Activated T-helper 1 cell treated with anti-CD3 and anti-CD28 coated beads, Interleukin-12 subunit alpha, Interleukin-12 subunit beta, Interleukin-2, Interleukin-4 antibody, amounts not matched to agents 30 ng/mL and 10 ng/mL and 1 ng/mL, durations not matched to agents 14 hours and 24 hours and 36 hours (primary cell): ENCODE measurements around the gene FAM193A. TPM values are rescaled to one million over a fixed set of nuclear protein-coding genes. Genes with fewer than 3 reads are reported as not detected.

ENCODE experiments used
- DNase-seq: peaks from one replicate; pipeline ENCODE4 v3.0.0; 2021; ENCODE audit warnings: low spot score
- H3K27ac Mint-ChIP-seq: one replicate; pipeline ENCODE4 v1.8.0; 2021; ENCODE audit warnings: mild to moderate bottlenecking, mixed read lengths
- H3K27me3 Mint-ChIP-seq: one replicate; pipeline ENCODE4 v1.8.0; 2022; ENCODE audit warnings: mild to moderate bottlenecking, moderate library complexity, mixed read lengths; ENCODE audit not compliant: insufficient read depth
- H3K36me3 Mint-ChIP-seq: one replicate; pipeline ENCODE4 v1.8.0; 2021; ENCODE audit warnings: low read depth, mixed read lengths
- H3K4me1 Mint-ChIP-seq: one replicate; pipeline ENCODE4 v1.8.0; 2021; ENCODE audit warnings: low read depth, mixed read lengths
- H3K4me3 Mint-ChIP-seq: one replicate; pipeline ENCODE4 v1.8.0; 2021; ENCODE audit warnings: mild to moderate bottlenecking, moderate library complexity, mixed read lengths
- H3K9me3 Mint-ChIP-seq: one replicate; pipeline ENCODE4 v1.8.0; 2021; ENCODE audit warnings: mixed read lengths
- intact Hi-C: fragments of 100-400 bp; cut with micrococcal nuclease; formaldehyde crosslinking; loops from one replicate; pipeline ENCODE4 v1.15.1; 2024
- total RNA-seq: library from RNA; stranded (reverse); gene quantifications from 2 replicates; pipeline ENCODE4 v1.2.3, GENCODE V29; 2022

The FAM193A gene
- total RNA-seq, 1 donor from 2014 or later: 32.2 TPM

- Mint-ChIP-seq H3K4me1 (peaks cover 51% of the 10 kb centered on the region), H3K4me3 (no peak overlapping the region), H3K36me3 (peaks cover 68% of the 10 kb centered on the region), H3K27me3 (no peaks in the 10 kb centered on the region), H3K9me3 (no peaks in the 10 kb centered on the region), H3K27ac (peak overlapping the region; percentile 96)
- DNase-seq: no peak
- intact Hi-C loops: no loop called here
Observed at GRCh38 chr4:2743518-2744445, 207.3 kb downstream of the FAM193A start.

DNA sequence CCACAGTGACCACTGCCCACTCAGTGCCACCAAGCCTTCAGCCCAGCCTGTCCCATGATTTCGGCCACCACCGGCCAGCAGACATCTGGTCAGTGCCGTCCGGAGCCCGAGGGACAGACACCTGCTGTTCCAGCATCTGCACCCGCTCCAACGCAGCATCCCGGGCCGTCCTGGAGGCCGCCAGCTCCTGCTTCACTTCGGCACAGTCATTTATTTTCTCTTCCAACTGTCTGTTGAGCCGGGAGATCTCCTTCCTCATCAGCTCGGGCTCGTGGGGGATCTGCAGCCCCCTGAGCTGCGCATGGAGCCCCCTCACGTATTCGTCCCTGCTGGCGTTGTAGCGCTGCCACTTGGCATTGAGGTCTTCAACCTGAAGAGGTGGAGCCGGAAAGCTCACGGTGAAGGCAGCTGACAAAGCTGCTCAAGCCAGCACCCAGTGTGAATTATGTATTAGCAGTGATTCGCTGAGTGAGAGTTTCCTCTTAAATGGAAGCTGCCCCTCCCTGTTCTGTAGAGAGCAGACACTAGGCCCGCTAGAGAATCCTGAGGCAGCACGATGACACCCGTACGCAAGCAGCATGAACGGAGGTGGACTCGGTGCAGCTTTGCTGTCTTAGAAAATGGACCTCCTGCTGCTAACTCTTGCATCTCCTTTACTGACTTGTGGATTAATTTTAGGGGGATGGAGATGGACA lies 208.3 kb downstream of the FAM193A start:
- H3K9me3 Mint-ChIP-seq: no peaks in the 10 kb centered on the region
- H3K27me3 Mint-ChIP-seq: no peaks in the 10 kb centered on the region
- intact Hi-C loops: loop anchor here (5.0 kb wide), 2 partner anchors 98 to 702 kb away; partner anchors contain the start of gene ADD1
- peaks cover 64% of the 10 kb centered on the region for H3K36me3 Mint-ChIP-seq
- peak overlapping the region; percentile 96 for H3K27ac Mint-ChIP-seq
- H3K4me1 Mint-ChIP-seq: peaks cover 53% of the 10 kb centered on the region
- peak overlapping the region; percentile 79 for H3K4me3 Mint-ChIP-seq
- no peak for DNase-seq

GRCh38 chr4:2745516-2745915 lies 209.1 kb downstream of the FAM193A start:
- H3K4me3 Mint-ChIP-seq: peak overlapping the region; percentile 79
- no peaks in the 10 kb centered on the region for H3K27me3 Mint-ChIP-seq
- peaks cover 62% of the 10 kb centered on the region for H3K36me3 Mint-ChIP-seq
- H3K27ac Mint-ChIP-seq: peak overlapping the region; percentile 96
- intact Hi-C loops: loop anchor here (5.0 kb wide), 2 partner anchors 97 to 703 kb away; partner anchors contain the start of gene ADD1
- peaks cover 57% of the 10 kb centered on the region for H3K4me1 Mint-ChIP-seq
- H3K9me3 Mint-ChIP-seq: no peaks in the 10 kb centered on the region
- no peak for DNase-seq

GRCh38 chr4:2745981-2746806 lies 209.7 kb downstream of the FAM193A start:
- Mint-ChIP-seq H3K36me3 (peaks cover 60% of the 10 kb centered on the region), H3K4me3 (peak overlapping the region; percentile 79), H3K4me1 (peaks cover 60% of the 10 kb centered on the region), H3K27me3 (no peaks in the 10 kb centered on the region), H3K27ac (peak overlapping the region; percentile 96), H3K9me3 (no peaks in the 10 kb centered on the region)
- peak; percentile 92 for DNase-seq
- intact Hi-C loops: loop anchor here (1.0 to 5.0 kb wide), 17 partner anchors 10 to 873 kb away; partner anchors contain the start of genes ADD1, CFAP99, FAM193A and HAUS3

DNA sequence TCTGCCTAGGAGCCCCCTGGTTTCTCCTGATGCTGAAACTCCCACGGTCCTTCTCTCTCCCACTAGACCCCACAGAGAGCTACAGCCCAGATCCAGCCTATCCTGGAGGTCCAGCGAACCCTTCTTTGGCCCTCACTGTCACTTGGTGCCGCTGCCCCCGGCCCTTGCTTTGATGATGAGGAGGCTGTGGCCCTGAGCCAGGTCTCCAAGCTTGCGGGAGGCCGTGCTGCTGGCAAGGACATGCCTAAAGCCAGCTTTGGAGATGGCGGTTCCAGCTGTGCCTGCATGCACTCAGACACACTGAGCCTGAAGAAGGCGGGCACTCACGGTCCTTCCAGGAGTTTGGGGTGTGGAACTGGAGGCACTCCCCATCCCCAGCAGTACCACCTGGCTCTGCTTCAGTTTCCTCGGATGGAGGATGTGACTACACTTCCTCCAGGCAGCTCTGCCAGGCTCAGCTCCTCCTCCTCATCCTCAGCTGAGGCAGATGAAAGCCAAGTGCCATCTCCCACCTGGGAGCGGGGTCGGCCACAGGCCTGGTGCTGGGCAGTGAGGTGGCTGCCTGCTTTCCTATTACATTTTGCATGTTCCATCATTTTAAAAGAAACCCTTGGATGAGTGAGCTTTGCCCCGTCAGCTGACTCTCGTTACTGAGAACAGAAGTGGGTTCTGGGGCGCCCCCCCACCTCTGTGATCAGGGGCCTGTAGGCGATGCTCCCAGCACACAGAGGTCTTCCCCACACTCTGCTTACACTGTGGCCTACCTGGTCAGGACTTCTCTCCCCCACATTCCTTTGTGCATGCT lies 210.6 kb downstream of the FAM193A start:
- no peak for DNase-seq
- Mint-ChIP-seq H3K4me3 (peak overlapping the region; percentile 79), H3K27ac (peak overlapping the region; percentile 96), H3K27me3 (no peaks in the 10 kb centered on the region), H3K4me1 (peaks cover 68% of the 10 kb centered on the region), H3K36me3 (peaks cover 56% of the 10 kb centered on the region), H3K9me3 (no peaks in the 10 kb centered on the region)
- intact Hi-C loops: loop anchor here (1.0 to 5.0 kb wide), 17 partner anchors 9 to 874 kb away; partner anchors contain the start of genes ADD1, CFAP99, FAM193A and HAUS3

- intact Hi-C loops: no loop called here
- no peak for DNase-seq
- Mint-ChIP-seq H3K9me3 (no peaks in the 10 kb centered on the region), H3K27me3 (no peaks in the 10 kb centered on the region), H3K27ac (no peak overlapping the region), H3K36me3 (peaks cover 39% of the 10 kb centered on the region), H3K4me1 (peaks cover 61% of the 10 kb centered on the region), H3K4me3 (no peak overlapping the region)
Observed at GRCh38 chr4:2750719-2751605, 214.5 kb downstream of the FAM193A start.

GRCh38 chr4:2753436-2753835 lies 217.0 kb downstream of the FAM193A start:
- peak overlapping the region; percentile 71 for H3K4me3 Mint-ChIP-seq
- H3K27me3 Mint-ChIP-seq: no peaks in the 10 kb centered on the region
- intact Hi-C loops: no loop called here
- no peak for DNase-seq
- H3K27ac Mint-ChIP-seq: peak overlapping the region; percentile 46
- peaks cover 48% of the 10 kb centered on the region for H3K4me1 Mint-ChIP-seq
- no peaks in the 10 kb centered on the region for H3K9me3 Mint-ChIP-seq
- peaks cover 20% of the 10 kb centered on the region for H3K36me3 Mint-ChIP-seq

GRCh38 chr4:2754848-2755819 lies 218.7 kb downstream of the FAM193A start:
- Mint-ChIP-seq H3K27ac (peak overlapping the region; percentile 82), H3K4me3 (peak overlapping the region; percentile 86), H3K27me3 (no peaks in the 10 kb centered on the region), H3K9me3 (no peaks in the 10 kb centered on the region), H3K36me3 (peaks cover 16% of the 10 kb centered on the region), H3K4me1 (peaks cover 41% of the 10 kb centered on the region)
- DNase-seq: no peak
- intact Hi-C loops: no loop called here

DNA sequence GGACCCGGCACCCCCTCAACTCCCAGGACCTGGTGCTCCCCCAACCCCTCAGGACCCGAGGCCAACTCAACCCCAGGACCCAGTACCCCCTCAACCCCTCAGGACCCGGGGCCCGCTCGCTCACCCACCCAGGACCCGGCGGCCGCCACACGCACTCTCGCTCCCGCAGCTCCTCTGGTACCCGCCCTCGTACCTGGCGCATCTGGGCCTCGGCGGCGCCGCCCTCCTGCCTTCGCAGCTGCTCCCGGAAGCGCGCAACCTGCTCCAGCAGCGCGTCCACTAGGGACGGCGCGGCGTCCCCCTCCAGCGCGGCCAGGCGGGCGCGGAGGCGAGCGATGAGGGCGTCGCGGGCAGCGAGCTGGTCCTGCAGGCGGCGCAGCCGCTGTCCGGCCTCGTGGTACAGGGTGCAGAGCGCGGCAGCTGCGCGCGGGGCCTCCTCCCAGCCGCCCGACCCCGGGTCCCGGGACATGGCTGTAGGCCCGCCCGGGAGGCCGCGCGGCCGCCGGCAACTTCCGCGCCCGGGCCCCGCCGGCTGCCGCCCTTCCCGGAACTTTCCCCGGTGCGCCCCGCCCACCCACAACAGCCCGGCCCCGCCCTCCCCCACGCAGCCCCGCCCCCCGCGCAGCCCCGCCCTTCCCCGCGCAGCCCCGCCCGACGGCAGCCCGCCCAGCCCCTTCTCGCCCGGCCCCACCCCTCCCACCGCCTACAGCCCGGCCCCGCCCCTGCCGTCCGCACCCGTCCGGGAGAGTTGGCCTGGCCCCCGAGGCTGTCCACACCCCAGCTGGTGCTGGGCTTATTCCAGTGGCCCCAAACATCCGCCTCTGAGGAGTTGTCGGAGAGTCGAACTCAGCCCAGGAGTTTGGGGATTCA lies 219.6 kb downstream of the FAM193A start, which contains the start of gene TNIP2:
Gene TNIP2 (minus strand): TSS at position 516 of the 870 bp plus-strand sequence. CDS start 47 bp downstream, at position 469.
- H3K27ac Mint-ChIP-seq: peak within 1 kb of the TSS; percentile 82
- H3K4me1 Mint-ChIP-seq: peaks cover 40% of the 10 kb centered on the region
- H3K4me3 Mint-ChIP-seq: peak within 1 kb of the TSS; percentile 86
- no peaks in the 10 kb centered on the region for H3K27me3 Mint-ChIP-seq
- intact Hi-C loops: loop anchor here (1.0 to 2.0 kb wide), 7 partner anchors 8 to 318 kb away; partner anchors contain the start of genes HTT and HTT-AS
- H3K36me3 Mint-ChIP-seq: peaks cover 12% of the 10 kb centered on the region
- peak; percentile 75 for DNase-seq
- no peaks in the 10 kb centered on the region for H3K9me3 Mint-ChIP-seq
